SK-N-DZ (cell line): Measurements from ENCODE around the gene FRMPD2. TPM values are rescaled to one million over a fixed set of nuclear protein-coding genes. Genes with fewer than 3 reads are reported as not detected.

ENCODE experiments used
- DNase-seq: peaks from one replicate; pipeline ENCODE4 v3.0.0-alpha.2; 2015; ENCODE audit warnings: low spot score
- polyA plus RNA-seq, 2 experiments: library from polyadenylated mRNA; depleted of rRNA; stranded (reverse); fragments of >200 nt; gene quantifications; 2 replicates each; pipeline ENCODE4 v1.2.3, GENCODE V29; 2014

Gene FRMPD2, protein sequence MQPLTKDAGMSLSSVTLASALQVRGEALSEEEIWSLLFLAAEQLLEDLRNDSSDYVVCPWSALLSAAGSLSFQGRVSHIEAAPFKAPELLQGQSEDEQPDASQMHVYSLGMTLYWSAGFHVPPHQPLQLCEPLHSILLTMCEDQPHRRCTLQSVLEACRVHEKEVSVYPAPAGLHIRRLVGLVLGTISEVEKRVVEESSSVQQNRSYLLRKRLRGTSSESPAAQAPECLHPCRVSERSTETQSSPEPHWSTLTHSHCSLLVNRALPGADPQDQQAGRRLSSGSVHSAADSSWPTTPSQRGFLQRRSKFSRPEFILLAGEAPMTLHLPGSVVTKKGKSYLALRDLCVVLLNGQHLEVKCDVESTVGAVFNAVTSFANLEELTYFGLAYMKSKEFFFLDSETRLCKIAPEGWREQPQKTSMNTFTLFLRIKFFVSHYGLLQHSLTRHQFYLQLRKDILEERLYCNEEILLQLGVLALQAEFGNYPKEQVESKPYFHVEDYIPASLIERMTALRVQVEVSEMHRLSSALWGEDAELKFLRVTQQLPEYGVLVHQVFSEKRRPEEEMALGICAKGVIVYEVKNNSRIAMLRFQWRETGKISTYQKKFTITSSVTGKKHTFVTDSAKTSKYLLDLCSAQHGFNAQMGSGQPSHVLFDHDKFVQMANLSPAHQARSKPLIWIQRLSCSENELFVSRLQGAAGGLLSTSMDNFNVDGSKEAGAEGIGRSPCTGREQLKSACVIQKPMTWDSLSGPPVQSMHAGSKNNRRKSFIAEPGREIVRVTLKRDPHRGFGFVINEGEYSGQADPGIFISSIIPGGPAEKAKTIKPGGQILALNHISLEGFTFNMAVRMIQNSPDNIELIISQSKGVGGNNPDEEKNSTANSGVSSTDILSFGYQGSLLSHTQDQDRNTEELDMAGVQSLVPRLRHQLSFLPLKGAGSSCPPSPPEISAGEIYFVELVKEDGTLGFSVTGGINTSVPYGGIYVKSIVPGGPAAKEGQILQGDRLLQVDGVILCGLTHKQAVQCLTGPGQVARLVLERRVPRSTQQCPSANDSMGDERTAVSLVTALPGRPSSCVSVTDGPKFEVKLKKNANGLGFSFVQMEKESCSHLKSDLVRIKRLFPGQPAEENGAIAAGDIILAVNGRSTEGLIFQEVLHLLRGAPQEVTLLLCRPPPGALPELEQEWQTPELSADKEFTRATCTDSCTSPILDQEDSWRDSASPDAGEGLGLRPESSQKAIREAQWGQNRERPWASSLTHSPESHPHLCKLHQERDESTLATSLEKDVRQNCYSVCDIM (N-terminal part only)
- polyA plus RNA-seq (2014; cell fraction: cytosol; rRNA removed) = not detected in 2 replicates
- 0.09 TPM in 1 of 2 replicates, not detected in the other for polyA plus RNA-seq (2014; cell fraction: nucleus; rRNA removed)

GRCh38 chr10:48274636-48275035 is at the start of gene FRMPD2:
Gene FRMPD2, minus strand, starts transcription at chr10:48274696. Its CDS starts 129 bp downstream, at chr10:48274567.
- DNase-seq = peak; percentile 56

GRCh38 chr10:48322017-48322416 is 47.5 kb upstream of the FRMPD2 start:
- DNase-seq = no peak

DNA sequence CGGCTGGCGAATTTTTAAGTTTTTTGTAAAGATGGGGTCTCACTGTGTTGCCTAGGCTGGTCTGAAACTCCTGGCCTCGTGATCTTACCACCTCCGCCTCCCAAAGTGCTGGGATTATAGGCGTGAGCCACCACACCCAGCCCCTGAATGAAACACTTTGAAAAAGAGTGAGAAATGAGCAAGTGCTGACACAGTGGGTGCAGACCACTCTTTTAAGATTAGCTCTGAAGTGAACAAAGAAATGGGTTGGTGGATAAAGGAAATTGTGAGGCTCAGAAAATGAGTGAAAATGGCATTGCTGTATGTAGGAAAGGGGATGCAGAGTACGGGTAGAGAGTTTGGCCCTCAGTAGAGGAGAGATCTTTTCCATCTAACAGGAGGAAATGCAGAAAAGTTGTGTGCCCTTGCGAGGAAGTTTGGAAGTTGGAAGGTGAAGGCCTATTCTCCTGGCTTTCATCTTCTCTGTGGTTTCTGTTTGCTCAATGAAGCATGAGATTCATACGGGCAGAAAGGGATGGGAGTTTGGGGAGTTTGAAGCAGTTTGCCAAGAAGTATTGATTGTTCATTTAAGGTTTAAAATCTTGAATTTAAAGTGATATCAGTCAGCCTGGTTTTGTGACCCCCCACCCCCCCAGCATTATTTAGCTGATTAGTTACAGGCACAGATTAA is 43.0 kb upstream of the FRMPD2 start:
- DNase-seq = no peak

DNA sequence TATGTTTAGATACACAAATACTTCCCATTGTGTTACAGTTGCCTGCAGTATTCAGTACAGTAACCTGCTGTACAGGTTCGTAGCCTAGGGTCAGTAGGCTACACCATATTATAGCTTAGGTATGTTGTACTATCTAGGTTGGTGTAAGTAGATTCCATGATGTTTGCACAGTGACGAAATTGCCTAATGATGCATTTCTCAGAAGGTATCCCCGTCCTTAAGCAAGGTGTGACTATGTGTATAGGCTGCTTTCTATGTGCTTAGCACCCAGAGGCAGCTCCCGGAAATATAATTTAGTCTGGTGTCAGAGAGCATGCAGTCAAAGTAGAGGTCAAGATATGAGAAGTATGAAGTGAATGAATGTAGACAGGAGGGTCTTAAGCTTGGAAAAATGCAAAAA is 41.7 kb upstream of the FRMPD2 start:
- no peak for DNase-seq

- no peak for DNase-seq
These were observed 39.6 kb upstream of the FRMPD2 start for GRCh38 chr10:48314107-48314506.

DNA sequence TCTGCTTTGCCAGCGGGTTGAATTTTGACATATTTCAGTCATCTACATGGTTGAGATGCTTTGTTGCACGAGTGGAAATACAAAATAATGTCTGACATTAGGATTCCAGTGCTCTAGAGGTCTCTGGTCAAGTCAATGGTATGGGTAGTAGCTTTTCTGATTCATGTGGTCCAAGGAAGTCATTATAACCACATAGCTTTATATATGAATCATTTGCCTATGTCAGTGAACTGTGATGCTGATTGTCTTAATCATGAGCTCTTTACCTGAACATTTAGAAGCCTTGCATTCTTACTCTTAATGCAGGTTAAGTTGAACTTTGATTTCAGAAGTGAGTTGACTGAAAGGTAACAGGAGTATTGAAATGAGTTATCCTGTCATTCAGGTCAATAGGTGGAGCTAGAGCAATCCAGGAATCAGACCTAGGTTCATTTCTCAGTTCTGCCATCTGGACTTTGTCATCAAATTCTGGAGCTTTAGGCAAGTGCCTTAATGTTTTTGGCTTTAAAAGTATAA is 35.3 kb upstream of the FRMPD2 start:
- peak; percentile 22 for DNase-seq

- DNase-seq = peak; percentile 25
These were observed 33.2 kb upstream of the FRMPD2 start for GRCh38 chr10:48307711-48308018.

GRCh38 chr10:48306870-48307710 is 32.6 kb upstream of the FRMPD2 start:
- DNase-seq = peak; percentile 62

DNA sequence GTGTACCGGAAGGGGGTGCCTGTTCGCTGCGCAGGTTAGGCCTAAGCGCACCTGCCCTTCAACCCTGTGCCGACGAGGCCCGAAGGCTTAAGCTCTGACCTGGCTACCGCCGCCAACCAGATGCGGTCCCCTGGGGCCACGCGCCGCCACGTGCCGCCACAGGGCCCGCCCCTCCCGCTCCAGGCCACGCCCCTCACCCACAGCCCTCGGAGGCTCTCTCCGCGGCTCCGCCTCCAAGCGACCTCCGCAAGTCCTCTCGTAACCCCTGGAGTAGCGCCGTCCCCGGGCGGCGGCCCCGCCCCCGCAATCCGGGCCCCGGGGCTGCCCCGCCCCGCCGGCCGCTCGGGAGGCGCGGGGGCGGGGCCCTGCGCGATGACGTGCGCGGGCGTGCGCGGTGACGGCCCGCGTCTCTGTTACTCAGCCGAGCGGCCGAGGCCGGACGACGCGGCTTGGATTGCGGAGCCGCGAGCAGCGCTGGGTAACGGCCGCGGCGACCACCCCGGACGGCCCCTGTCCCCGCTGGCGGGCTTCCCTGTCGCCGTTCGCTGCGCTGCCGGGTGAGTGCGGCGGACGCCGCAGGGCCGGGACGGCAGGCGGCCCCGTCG is 31.9 kb upstream of the FRMPD2 start, which contains the start of gene MAPK8:
TSS of gene MAPK8 (plus strand) at position 413 of the 605 bp plus-strand sequence. CDS start 94,984 bp downstream, outside the sequence.
- DNase-seq = peak; percentile 91

GRCh38 chr10:48305905-48306264 is 31.4 kb upstream of the FRMPD2 start:
- no peak for DNase-seq

DNA sequence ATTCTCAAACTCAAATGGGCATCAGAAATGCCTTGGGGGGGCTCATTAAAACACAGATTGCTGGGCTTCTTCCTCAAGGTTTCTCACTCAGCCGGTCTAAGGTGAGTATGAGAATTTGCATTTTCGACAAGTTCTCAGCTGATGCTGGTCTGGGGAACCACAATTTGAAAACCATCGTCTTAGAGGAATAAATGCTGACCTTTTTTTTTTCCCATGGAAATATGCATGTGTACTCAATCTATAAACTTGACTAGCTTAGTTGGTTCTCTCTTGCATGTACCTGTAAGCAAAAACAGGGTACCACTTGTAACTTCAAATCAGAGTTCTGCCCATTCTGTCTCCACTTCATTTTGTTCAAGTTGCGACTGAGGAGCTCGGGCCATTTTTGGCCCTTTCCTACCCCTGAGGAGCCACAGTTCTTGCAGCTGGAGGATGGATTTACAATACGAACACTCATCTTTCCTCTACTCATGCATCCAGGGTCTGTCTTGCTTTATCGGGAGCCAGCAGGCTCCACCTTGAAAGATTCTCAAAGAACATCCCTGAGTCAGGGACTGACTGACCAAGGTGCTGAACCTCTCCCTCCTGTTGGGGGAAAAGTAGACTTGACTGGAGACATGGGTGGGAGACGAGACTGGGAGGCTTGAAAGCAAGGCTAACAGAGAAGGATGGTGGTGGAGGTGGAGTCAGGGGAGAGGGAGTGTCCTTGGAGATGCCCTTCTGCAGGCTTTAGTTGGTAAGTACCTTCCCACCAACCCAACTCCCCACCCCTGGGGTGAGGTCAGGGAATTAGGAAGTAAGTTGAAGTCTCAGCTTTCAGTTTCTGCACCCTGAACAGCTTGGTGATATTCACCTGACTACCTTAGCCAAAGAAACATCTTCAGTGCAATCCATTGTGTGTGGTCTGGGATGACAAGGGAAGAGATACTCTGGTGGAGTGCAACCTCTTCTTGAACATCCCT is 28.3 kb upstream of the FRMPD2 start:
- DNase-seq = no peak

DNA sequence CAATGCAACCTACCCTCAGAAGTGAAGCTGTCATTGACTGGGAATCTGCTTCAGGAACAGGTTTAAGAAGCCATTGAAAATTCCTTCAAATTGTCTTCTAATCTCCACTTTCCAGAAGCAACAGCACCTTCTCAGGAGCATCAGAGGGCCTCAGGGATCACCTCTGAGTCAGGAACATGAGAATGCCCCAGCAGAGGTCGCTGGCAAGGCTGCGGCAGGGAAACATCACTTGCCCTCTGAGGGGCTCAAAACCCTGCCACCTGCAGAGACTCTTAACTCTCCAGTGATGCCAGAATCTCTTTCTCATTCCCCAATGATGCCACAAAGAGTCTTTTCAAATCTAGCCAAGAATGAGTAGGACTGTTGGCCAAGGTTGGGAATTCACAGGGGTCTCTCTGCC is 26.1 kb upstream of the FRMPD2 start:
- no peak for DNase-seq

DNA sequence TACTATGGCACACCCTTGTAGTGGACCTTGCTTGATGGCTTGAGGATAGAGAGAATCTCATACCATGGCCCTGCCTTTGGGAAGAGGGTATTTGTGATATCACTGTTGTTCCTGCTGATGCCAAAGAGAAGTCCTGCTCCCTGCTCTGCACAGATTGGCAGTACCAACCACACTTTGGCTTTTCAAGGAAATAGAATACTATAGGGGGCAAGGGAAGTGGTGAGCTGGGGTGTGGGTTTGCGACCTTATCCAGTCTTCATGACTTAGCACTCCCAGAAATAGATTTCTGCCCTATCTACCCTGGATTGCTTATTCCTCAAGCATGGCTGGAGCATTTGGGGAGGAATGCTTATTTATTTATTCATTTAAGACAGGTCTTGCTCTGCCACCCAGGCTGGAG is 25.2 kb upstream of the FRMPD2 start:
- DNase-seq = no peak

- no peak for DNase-seq
These were observed 24.6 kb upstream of the FRMPD2 start for GRCh38 chr10:48299066-48299465.

- DNase-seq = no peak
These were observed 22.1 kb upstream of the FRMPD2 start for GRCh38 chr10:48296576-48297098.

DNA sequence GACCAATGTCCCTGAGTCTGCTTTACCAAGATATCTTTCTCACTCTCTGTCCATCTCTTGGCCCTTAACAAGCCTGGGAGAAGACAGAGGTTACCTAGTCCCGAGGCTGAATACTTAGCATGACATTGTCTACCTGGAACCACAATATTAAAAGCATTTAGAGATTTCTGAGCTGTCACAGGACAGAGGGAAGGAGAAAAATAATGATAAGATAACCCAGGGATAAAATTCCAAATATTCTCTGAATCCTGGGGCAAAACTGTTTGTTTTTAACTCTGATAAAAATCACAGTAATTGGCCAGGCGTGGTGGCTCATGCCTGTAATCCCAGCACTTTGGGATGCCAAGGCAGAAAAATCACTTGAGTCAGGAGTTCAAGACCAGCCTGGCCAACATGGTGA is 19.9 kb upstream of the FRMPD2 start:
- DNase-seq = no peak

DNA sequence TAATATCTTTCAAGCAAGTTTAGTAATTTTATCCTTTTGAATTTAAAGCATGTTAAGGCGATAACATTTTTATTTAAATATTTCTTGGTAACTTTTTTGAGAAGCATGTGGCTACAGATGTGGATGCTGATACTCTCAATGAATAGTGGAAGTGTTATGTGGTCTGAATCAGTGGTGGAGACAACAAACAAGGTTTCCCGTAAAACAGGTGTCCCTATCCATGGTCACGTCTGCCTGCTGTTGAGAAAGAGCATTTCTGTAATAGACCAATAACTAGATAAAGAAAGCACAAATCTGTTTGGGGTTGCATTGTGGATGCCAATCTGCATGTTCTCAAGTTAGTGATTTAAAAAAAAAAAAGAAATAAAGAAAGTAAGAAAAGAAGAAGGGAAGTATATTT is 18.1 kb upstream of the FRMPD2 start:
- DNase-seq = no peak

DNA sequence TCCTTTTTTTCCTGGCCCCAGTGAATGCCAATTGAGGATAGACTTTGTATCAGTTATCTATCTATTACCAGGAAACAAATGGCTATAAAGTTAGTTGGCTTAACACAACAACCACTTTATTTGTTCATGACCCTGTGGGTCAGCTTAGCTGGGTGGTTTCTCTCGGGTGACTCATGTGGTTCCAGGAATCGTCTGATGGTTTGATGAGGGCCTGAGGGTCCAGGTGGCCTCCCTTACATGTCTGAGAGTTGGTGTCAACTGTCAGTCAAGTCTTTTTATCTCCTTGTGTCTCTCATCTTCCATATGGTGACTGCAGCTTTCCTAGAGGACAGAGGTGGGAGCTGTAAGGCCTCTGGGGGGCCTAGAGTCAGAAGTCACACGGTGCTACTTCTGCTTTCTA is 16.7 kb upstream of the FRMPD2 start:
- DNase-seq = no peak
